HUES64 (cell line): ENCODE results near the gene NCKAP5L.
"Not testable (repeated sequence)": the region's sequence is repeated elsewhere in the genome, so short reads cannot be mapped to it uniquely, and the experiment has no call there.

ENCODE experiments used
- H3K27ac ChIP-seq: 2 replicates; pipeline ENCODE4 v1.7.0; 2013; ENCODE audit warnings: low read depth, low read length, inconsistent platforms
- H3K27me3 ChIP-seq: 2 replicates; pipeline ENCODE4 v1.6.1; 2013; ENCODE audit warnings: mild to moderate bottlenecking, low read length; ENCODE audit not compliant: insufficient read depth
- H3K36me3 ChIP-seq: 2 replicates; pipeline ENCODE4 v1.6.1; 2013; ENCODE audit warnings: mild to moderate bottlenecking, low read length; ENCODE audit not compliant: insufficient read depth
- H3K4me1 ChIP-seq: 2 replicates; pipeline ENCODE4 v1.6.1; 2013; ENCODE audit warnings: mild to moderate bottlenecking, low read length, moderate library complexity; ENCODE audit not compliant: insufficient read depth
- H3K4me3 ChIP-seq: 2 replicates; pipeline ENCODE4 v1.5.1; 2013; ENCODE audit warnings: mild to moderate bottlenecking, low read length, moderate library complexity
- H3K9ac ChIP-seq: 2 replicates; pipeline ENCODE4 v1.6.1; 2013; ENCODE audit warnings: mild to moderate bottlenecking, low read depth, low read length
- H3K9me3 ChIP-seq: 2 replicates; pipeline ENCODE4 v1.6.1; 2013; ENCODE audit warnings: low read depth, low read length; ENCODE audit not compliant: insufficient read depth
- WGBS: fragments of 150-250, 120-280 bp; methylation state at CpG from one replicate; pipeline ENCODE4 v1.1.7; 2013; ENCODE audit warnings: missing lambda C conversion rate; 5-methylcytosine and 5-hydroxymethylcytosine counted together

NCKAP5L gene

GRCh38 chr12:49790741-49791555, 37.3 kb downstream of the NCKAP5L start:
- H3K4me1 ChIP-seq: no peaks in the 10 kb centered on the region; the same call in 1 of the 2 replicates
- H3K4me3 ChIP-seq: no peak overlapping the region
- peaks cover 2% of the 10 kb centered on the region; the same call in 1 of the 2 replicates for H3K36me3 ChIP-seq
- 87% methylated on average over 22 of the region's 22 CpGs for WGBS
- no peak overlapping the region for H3K27ac ChIP-seq
- no peaks in the 10 kb centered on the region for H3K27me3 ChIP-seq
- H3K9me3 ChIP-seq: peaks cover 5% of the 10 kb centered on the region; the same call in 1 of the 2 replicates
- H3K9ac ChIP-seq: no peak overlapping the region

DNA sequence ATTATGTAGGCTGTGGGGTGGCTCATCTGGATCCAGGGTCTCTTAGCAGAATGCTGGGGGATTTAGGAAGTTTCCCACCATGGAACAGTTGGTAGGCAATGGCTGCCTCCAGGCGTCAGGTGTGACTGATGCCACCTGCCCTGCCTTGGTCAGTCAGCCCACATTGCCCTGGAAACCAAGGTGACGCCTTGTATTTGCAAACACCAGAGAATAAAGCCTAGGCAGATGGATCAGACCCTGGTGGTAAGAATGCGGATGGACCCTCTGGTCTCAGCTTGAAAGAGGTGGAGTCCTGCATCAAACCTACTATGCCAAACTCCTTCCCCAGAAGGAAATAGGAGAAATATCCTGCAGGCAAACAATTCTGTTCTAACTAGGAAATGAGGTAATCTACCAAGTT, 38.2 kb downstream of the NCKAP5L start:
- H3K9me3 ChIP-seq: peaks cover 5% of the 10 kb centered on the region; the same call in 1 of the 2 replicates
- H3K27ac ChIP-seq: no peak overlapping the region
- H3K4me1 ChIP-seq: no peaks in the 10 kb centered on the region; the same call in 1 of the 2 replicates
- WGBS: 91% methylated on average over 3 of the region's 3 CpGs
- no peak overlapping the region for H3K4me3 ChIP-seq
- H3K36me3 ChIP-seq: peaks cover 1% of the 10 kb centered on the region; the same call in 1 of the 2 replicates
- H3K9ac ChIP-seq: no peak overlapping the region
- no peaks in the 10 kb centered on the region for H3K27me3 ChIP-seq

- WGBS: 100% methylated on average over 1 of the region's 2 CpGs
- no peak overlapping the region for H3K27ac ChIP-seq
These were observed 40.5 kb downstream of the NCKAP5L start for GRCh38 chr12:49787672-49788071.

GRCh38 chr12:49784756-49785409, 43.3 kb downstream of the NCKAP5L start:
- Histone ChIP-seq H3K4me1 (no peaks in the 10 kb centered on the region), H3K36me3 (no peaks in the 10 kb centered on the region), H3K4me3 (no peak overlapping the region), H3K9me3 (peaks cover 5% of the 10 kb centered on the region; the same call in 1 of the 2 replicates), H3K27ac (no peak overlapping the region), H3K27me3 (no peaks in the 10 kb centered on the region), H3K9ac (no peak overlapping the region)
- WGBS: 88% methylated on average over 4 of the region's 4 CpGs

More at GRCh38 chr12:49787672-49788071, 40.5 kb downstream of the NCKAP5L start:
- Histone ChIP-seq H3K9me3 (peaks cover 5% of the 10 kb centered on the region; the same call in 1 of the 2 replicates), H3K27me3 (no peaks in the 10 kb centered on the region), H3K36me3 (no peaks in the 10 kb centered on the region), H3K4me1 (no peaks in the 10 kb centered on the region; the same call in 1 of the 2 replicates), H3K9ac (no peak overlapping the region), H3K4me3 (no peak overlapping the region)

- Histone ChIP-seq H3K36me3 (no peaks in the 10 kb centered on the region), H3K9ac (no peak overlapping the region), H3K27me3 (no peaks in the 10 kb centered on the region), H3K4me3 (no peak overlapping the region), H3K9me3 (peaks cover 5% of the 10 kb centered on the region; the same call in 1 of the 2 replicates), H3K27ac (no peak overlapping the region), H3K4me1 (no peaks in the 10 kb centered on the region)
- 83% methylated on average over 7 of the region's 7 CpGs for WGBS
These were observed 44.1 kb downstream of the NCKAP5L start for GRCh38 chr12:49783917-49784676.

- 96% methylated on average over 6 of the region's 6 CpGs for WGBS
- H3K4me1 ChIP-seq, H3K9me3 ChIP-seq, H3K27ac ChIP-seq, H3K4me3 ChIP-seq, H3K9ac ChIP-seq, H3K27me3 ChIP-seq, H3K36me3 ChIP-seq: not testable (repeated sequence)
These were observed 47.3 kb downstream of the NCKAP5L start for GRCh38 chr12:49780914-49781313.

- Histone ChIP-seq H3K27ac (no peak overlapping the region), H3K9ac (no peak overlapping the region), H3K9me3 (no peaks in the 10 kb centered on the region), H3K4me3 (no peak overlapping the region), H3K4me1 (0 out of 2 replicates have a peak, but pooled peaks cover 2% of the 10 kb centered on the region), H3K36me3 (no peaks in the 10 kb centered on the region), H3K27me3 (peaks cover 3% of the 10 kb centered on the region; the same call in 1 of the 2 replicates)
- 83% methylated on average over 2 of the region's 2 CpGs for WGBS
These were observed 48.6 kb downstream of the NCKAP5L start for GRCh38 chr12:49779581-49779980.

DNA sequence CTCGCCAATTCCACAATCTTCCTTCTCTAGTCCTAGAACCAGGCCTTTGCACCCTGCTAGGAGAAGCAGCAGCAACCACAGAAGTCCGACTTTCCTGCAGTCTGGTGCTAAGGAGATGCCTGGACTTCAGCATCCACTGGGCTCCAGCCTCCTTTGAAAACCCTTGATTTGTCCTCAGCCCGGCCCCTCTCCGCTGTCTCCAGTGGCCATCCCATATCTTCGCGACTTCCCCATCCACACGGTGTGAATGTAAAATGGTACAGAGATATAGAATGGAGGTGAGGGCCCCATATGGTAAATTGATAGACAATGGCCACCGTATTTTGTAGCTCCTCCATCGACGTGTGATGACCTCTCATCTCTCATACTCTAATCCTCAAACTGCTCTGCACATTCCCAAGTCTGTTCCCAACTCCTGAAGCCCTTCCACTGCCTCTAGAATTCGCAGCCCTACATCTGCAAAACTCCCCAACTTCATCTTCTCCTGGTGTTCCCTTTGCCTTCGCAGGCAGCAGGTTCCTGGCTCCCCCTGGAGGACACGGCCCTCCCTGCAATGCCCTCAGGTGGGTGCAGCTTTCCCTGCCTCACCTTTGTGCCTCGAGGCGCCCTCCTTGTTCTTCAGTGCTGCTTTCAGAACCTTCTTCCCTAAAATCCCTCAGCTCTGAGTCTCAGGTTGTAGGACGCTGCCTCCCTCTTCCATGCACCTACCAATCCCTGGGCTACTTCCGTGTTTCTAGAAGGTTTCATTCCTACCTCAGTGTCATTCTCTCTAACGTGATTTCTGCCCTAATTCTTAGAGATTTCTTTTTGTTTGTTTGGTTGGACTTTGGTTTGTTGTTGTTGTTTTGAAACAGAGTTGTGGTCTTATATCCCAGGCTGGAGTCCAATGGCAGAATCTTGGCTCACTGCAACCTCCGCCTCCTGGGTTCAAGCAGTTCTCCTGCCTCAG, 50.1 kb downstream of the NCKAP5L start:
- no peak overlapping the region for H3K4me3 ChIP-seq

DNA sequence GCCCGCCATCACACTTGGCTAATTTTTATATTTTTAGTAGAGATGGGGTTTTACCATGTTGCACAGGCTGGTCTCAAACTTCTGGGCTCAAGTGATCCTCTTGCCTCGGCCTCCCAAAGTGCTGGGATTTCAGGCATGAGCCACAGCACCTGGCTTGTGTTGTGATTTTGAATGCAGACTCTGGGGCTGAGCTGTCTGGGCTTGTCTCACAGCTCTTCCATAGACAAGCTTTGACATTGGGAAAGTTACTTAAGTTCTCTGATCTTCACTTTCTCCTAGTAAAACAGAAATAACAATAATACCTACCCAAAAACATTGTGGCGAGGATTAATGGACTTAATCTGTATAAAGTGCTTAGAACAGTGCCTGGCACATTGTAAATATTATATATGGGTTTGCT, 50.9 kb downstream of the NCKAP5L start:
- 100% methylated on average over 2 of the region's 3 CpGs for WGBS
- H3K4me3 ChIP-seq: no peak overlapping the region
- no peaks in the 10 kb centered on the region for H3K9me3 ChIP-seq
- H3K9ac ChIP-seq: no peak overlapping the region
- no peak overlapping the region for H3K27ac ChIP-seq
- peaks cover 3% of the 10 kb centered on the region; the same call in 1 of the 2 replicates for H3K27me3 ChIP-seq
- no peaks in the 10 kb centered on the region for H3K36me3 ChIP-seq
- 0 out of 2 replicates have a peak, but pooled peaks cover 2% of the 10 kb centered on the region for H3K4me1 ChIP-seq

More for the DNA sequence above, 50.1 kb downstream of the NCKAP5L start:
- no peak overlapping the region for H3K27ac ChIP-seq
- H3K9ac ChIP-seq: no peak overlapping the region; the same call in 1 of the 2 replicates
- H3K36me3 ChIP-seq: no peaks in the 10 kb centered on the region
- H3K9me3 ChIP-seq: no peaks in the 10 kb centered on the region
- H3K4me1 ChIP-seq: 0 out of 2 replicates have a peak, but pooled peaks cover 2% of the 10 kb centered on the region
- peaks cover 3% of the 10 kb centered on the region; the same call in 1 of the 2 replicates for H3K27me3 ChIP-seq
- 57% methylated on average over 19 of the region's 19 CpGs for WGBS

DNA sequence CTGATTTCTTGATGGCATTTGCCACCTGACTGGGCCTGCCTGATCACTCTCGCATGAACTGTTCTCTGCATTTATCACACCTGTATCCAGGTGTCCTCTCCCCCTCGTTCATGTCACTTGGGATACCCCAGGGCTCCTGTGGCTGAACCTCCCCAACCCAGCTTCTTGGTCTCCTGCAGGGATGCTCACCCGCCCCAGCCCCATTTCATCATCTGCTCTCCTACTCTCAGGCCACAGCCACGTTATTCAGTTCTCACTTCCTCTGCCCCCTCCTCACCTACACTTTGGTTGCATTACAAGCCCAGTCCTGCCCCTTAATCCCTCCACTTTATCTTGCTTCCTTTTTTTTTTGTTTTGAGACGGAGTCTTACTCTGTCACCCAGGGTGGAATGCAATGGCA, 51.4 kb downstream of the NCKAP5L start:
- Histone ChIP-seq H3K9me3 (no peaks in the 10 kb centered on the region), H3K4me3 (no peak overlapping the region), H3K27me3 (peaks cover 3% of the 10 kb centered on the region; the same call in 1 of the 2 replicates), H3K27ac (no peak overlapping the region), H3K4me1 (0 out of 2 replicates have a peak, but pooled peaks cover 2% of the 10 kb centered on the region), H3K36me3 (no peaks in the 10 kb centered on the region), H3K9ac (no peak overlapping the region)
- 78% methylated on average over 5 of the region's 5 CpGs for WGBS
